ENCODE data around the gene YEATS4.

GRCh38 chr12:69397978-69398377 is 38.4 kb downstream of the YEATS4 start:
- no peak for TF ChIP-seq CTCF (IDR thresholded peaks at IDR 0.05)
- TF ChIP-seq POLR2A (IDR thresholded peaks at IDR 0.05): no peak
- no peak for TF ChIP-seq EP300 (IDR thresholded peaks at IDR 0.05; ENCODE audit: low read depth)
- TF ChIP-seq POLR2AphosphoS5 (IDR thresholded peaks at IDR 0.05): no peak

Data from transverse colon (tissue), 4 donors.